ENCODE data around the gene CRTAC1. TPM values are rescaled to one million over a fixed set of nuclear protein-coding genes. Genes with fewer than 3 reads are reported as not detected.

The CRTAC1 gene
- total and polyA plus RNA-seq, 2 donors (not counting 3 experiments of a cell fraction or from before 2014, with no cell fraction given), result 1.4 to 3.0 TPM

DNA sequence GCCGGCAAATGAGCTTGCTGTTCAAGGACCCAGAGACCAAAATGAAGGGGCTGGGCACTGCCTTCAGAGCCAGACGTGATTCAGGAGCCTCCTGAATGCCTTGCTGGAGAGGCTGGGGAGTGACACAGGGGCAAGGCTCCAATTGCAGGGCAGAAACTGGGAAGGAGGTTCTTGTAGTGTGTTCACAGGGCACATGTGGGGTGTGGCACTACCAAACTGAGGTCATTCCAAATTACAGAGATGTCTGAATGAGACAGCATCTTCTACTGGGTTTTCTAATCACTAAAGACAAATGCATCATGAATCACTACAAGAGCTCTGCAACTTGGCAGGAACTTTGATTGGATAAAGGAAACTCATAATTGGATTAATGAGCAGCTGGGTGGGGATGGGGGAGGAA, 17.8 kb downstream of the CRTAC1 start:
- no TSS peak for BruUV-seq (replicated peaks)
- POLR2A ChIA-PET, result no interaction called here
- intact Hi-C loops (cut with micrococcal nuclease), result no loop called here

More for the DNA sequence above, 17.8 kb downstream of the CRTAC1 start:
- dilution Hi-C loops (cut with MboI; ENCODE audit: extremely low pct_ligation_motif_present, low sequenced_read_pairs), result no loop called here
- FAIRE-seq, result no peak
- no peak for DNase-seq (ENCODE audit: low read depth, low spot score)
- peaks cover 2 to 5% of the 10 kb centered on the region in 2 experiments for H3K27me3 ChIP-seq (ENCODE audit: control insufficient read depth in 2 of 2, insufficient read depth in 2 of 2, low read length in 2 of 2)
- no peak overlapping the region for H2AFZ ChIP-seq (ENCODE audit: low read depth, low read length)
- CTCF ChIA-PET, result interaction anchor here (2.2 kb wide), 1 partner anchor 15 kb away, joined by 15 read pairs; no protein-coding TSS in a partner anchor
- no peaks in the 10 kb centered on the region for H3K4me1 ChIP-seq (ENCODE audit: control insufficient read depth, extremely low read depth, insufficient read depth, low read length)
- no peaks in the 10 kb centered on the region for H3K9me3 ChIP-seq (replicated peaks; ENCODE audit: control insufficient read depth, insufficient read depth, low read length)
- TF ChIP-seq JUN (IDR thresholded peaks at IDR 0.05; ENCODE audit: borderline replicate concordance, insufficient read depth, insufficient read length, low read depth) (no peak), POLR2A (IDR thresholded peaks at IDR 0.05; ENCODE audit: low read depth, low read length) (no peak), GATA2 (IDR thresholded peaks at IDR 0.05; ENCODE audit: insufficient read depth, insufficient read length, low read depth, low read length) (no peak), POLR2AphosphoS5 (IDR thresholded peaks at IDR 0.05; ENCODE audit: insufficient read depth, low read depth, low read length) (no peak), MAX (IDR thresholded peaks at IDR 0.05; ENCODE audit: insufficient read depth, insufficient read length) (no peak), EZH2 (IDR thresholded peaks at IDR 0.05; ENCODE audit: borderline replicate concordance, low read depth, low read length, severe bottlenecking) (no peak), MYC (IDR thresholded peaks at IDR 0.05; ENCODE audit: low read depth, low read length) (no peak), FOS (IDR thresholded peaks at IDR 0.05; ENCODE audit: borderline replicate concordance, insufficient read depth, low read length) (no peak)
- TF ChIP-seq, protein P1, sequence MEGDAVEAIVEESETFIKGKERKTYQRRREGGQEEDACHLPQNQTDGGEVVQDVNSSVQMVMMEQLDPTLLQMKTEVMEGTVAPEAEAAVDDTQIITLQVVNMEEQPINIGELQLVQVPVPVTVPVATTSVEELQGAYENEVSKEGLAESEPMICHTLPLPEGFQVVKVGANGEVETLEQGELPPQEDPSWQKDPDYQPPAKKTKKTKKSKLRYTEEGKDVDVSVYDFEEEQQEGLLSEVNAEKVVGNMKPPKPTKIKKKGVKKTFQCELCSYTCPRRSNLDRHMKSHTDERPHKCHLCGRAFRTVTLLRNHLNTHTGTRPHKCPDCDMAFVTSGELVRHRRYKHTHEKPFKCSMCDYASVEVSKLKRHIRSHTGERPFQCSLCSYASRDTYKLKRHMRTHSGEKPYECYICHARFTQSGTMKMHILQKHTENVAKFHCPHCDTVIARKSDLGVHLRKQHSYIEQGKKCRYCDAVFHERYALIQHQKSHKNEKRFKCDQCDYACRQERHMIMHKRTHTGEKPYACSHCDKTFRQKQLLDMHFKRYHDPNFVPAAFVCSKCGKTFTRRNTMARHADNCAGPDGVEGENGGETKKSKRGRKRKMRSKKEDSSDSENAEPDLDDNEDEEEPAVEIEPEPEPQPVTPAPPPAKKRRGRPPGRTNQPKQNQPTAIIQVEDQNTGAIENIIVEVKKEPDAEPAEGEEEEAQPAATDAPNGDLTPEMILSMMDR (IDR thresholded peaks at IDR 0.05; ENCODE audit: extremely low read depth in 1 of 2, insufficient read depth in 1 of 2, low read depth in 1 of 2, low read length in 2 of 2), result no peak
- H4K20me1 ChIP-seq (replicated peaks; ENCODE audit: control insufficient read depth, extremely low read depth, insufficient read depth, low read length), result no peaks in the 10 kb centered on the region
- H3K9me1 ChIP-seq (replicated peaks; ENCODE audit: control insufficient read depth, extremely low read depth, insufficient read depth, low read length), result no peaks in the 10 kb centered on the region
- H3K79me2 ChIP-seq (ENCODE audit: control insufficient read depth, insufficient read depth, low read length), result no peaks in the 10 kb centered on the region
- no peaks in the 10 kb centered on the region for H3K36me3 ChIP-seq (ENCODE audit: control insufficient read depth in 2 of 2, extremely low read depth in 1 of 2, insufficient read depth in 2 of 2, low read length in 2 of 2)
- no peak overlapping the region for H3K4me2 ChIP-seq (ENCODE audit: insufficient read depth, low read length)
- H3K9ac ChIP-seq (replicated peaks; ENCODE audit: extremely low read depth, insufficient read depth, low read length), result no peak overlapping the region
- H3K27ac ChIP-seq (ENCODE audit: insufficient read depth, low read depth, low read length), result no peak overlapping the region
- no peak overlapping the region for H3K4me3 ChIP-seq (replicated peaks in 1 of 3; ENCODE audit: insufficient read depth in 1 of 3, low read depth in 1 of 3, low read length in 3 of 3)
